ENCODE measurements around the gene SCYGR2.

SCYGR2 gene

GRCh38 chr2:227614246-227614645 lies 15.6 kb downstream of the SCYGR2 start:
- peak; percentile 54 for DNase-seq

GRCh38 chr2:227614740-227615139 lies 16.0 kb downstream of the SCYGR2 start, which contains the start of gene SCYGR3:
Gene SCYGR3, minus strand, starts transcription at chr2:227614840. Its CDS starts 0 bp downstream, at chr2:227614840.
- DNase-seq: no peak

GRCh38 chr2:227615181-227615580 lies 16.5 kb downstream of the SCYGR2 start:
- no peak for DNase-seq

GRCh38 chr2:227615906-227616305 lies 17.2 kb downstream of the SCYGR2 start:
- no peak for DNase-seq

GRCh38 chr2:227616631-227617030 lies 17.9 kb downstream of the SCYGR2 start:
- no peak for DNase-seq

- no peak for DNase-seq
Observed at GRCh38 chr2:227617316-227618230, 18.9 kb downstream of the SCYGR2 start, which contains the start of gene SCYGR4. Gene SCYGR4, plus strand, starts transcription at chr2:227617498. Its CDS starts 0 bp downstream, at chr2:227617498.

- no peak for DNase-seq
Observed at GRCh38 chr2:227623226-227623625, 24.5 kb downstream of the SCYGR2 start.

GRCh38 chr2:227625420-227625819 lies 26.7 kb downstream of the SCYGR2 start:
- DNase-seq: no peak

- DNase-seq: no peak
Observed at GRCh38 chr2:227626580-227627151, 28.0 kb downstream of the SCYGR2 start.

- DNase-seq: no peak
Observed at GRCh38 chr2:227627769-227628168, 29.1 kb downstream of the SCYGR2 start.

GRCh38 chr2:227629435-227629834 lies 30.7 kb downstream of the SCYGR2 start:
- DNase-seq: no peak

GRCh38 chr2:227630322-227630721 lies 31.6 kb downstream of the SCYGR2 start:
- no peak for DNase-seq

GRCh38 chr2:227632827-227633226 lies 34.1 kb downstream of the SCYGR2 start:
- no peak for DNase-seq

GRCh38 chr2:227634201-227634600 lies 35.5 kb downstream of the SCYGR2 start:
- DNase-seq: no peak

GRCh38 chr2:227642656-227643055 lies 44.0 kb downstream of the SCYGR2 start:
- DNase-seq: no peak

- DNase-seq: no peak
Observed at GRCh38 chr2:227643990-227644551, 45.4 kb downstream of the SCYGR2 start.

All from NCI-H510A treated with DMSO at 0.1 percent for 48 hours (cell line).